ENCODE data around the gene RABAC1. TPM values are rescaled to one million over a fixed set of nuclear protein-coding genes. Genes with fewer than 3 reads are reported as not detected.

RABAC1 gene
- total RNA-seq, 6 experiments from 2014 or later: 53.6 to 124 (median 75.8) TPM

DNA sequence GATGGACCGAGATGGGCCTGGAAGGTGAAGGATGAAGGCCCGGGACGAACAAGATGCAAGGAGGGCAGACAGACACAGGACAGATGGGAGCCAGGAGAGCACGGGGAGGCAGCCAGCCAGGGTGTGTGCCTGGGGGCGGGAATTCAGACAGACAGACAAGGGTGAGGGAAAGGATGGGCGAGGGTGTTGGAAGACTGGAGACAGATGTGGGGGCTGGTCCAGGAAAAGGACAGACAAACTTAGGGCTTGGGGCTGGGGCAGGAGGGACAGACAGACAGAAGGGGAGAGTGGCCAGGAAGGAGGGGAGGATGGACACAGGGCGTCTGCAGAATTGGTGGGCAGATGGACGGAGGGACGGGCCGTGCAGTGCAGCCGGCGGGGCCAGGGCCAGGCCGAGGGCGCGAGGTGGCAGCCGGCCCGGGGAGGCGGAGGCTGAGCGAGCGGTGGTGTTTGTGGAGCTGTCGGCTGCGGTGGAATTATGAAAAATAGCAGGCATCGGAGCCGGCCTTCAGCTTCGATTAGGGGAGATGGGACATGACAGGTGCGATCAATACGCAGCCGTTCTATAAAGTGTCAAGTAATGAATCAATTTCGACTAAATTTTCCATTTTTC lies 26.3 kb downstream of the RABAC1 start:
- DNase-seq (no peak), ATAC-seq (no peak)
- peaks cover 0 to 7% (median 0%) of the 10 kb centered on the region in 4 donors for H3K4me1 ChIP-seq
- H3K27me3 ChIP-seq: peaks cover 4 to 26% of the 10 kb centered on the region in 2 donors
- TF ChIP-seq, protein P1, sequence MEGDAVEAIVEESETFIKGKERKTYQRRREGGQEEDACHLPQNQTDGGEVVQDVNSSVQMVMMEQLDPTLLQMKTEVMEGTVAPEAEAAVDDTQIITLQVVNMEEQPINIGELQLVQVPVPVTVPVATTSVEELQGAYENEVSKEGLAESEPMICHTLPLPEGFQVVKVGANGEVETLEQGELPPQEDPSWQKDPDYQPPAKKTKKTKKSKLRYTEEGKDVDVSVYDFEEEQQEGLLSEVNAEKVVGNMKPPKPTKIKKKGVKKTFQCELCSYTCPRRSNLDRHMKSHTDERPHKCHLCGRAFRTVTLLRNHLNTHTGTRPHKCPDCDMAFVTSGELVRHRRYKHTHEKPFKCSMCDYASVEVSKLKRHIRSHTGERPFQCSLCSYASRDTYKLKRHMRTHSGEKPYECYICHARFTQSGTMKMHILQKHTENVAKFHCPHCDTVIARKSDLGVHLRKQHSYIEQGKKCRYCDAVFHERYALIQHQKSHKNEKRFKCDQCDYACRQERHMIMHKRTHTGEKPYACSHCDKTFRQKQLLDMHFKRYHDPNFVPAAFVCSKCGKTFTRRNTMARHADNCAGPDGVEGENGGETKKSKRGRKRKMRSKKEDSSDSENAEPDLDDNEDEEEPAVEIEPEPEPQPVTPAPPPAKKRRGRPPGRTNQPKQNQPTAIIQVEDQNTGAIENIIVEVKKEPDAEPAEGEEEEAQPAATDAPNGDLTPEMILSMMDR (IDR thresholded peaks at IDR 0.05): no peak
- no peak for TF ChIP-seq POLR2A (IDR thresholded peaks at IDR 0.05)
- H3K9me3 ChIP-seq: no peaks in the 10 kb centered on the region
- WGBS (ENCODE audit: insufficient coverage, low coverage, low lambda C conversion rate, missing lambda C conversion rate): 17% methylated on average over 29 of the region's 29 CpGs
- H3K36me3 ChIP-seq: no peaks in the 10 kb centered on the region
- intact Hi-C loops (cut with DNase I): loop anchor here in 1 of 2 donors (10.0 kb wide), 1 partner anchor 58 kb away; the partner anchor contains the start of gene CD79A
- H3K27ac ChIP-seq: no peak overlapping the region
- H3K4me3 ChIP-seq: no peak overlapping the region

DNA sequence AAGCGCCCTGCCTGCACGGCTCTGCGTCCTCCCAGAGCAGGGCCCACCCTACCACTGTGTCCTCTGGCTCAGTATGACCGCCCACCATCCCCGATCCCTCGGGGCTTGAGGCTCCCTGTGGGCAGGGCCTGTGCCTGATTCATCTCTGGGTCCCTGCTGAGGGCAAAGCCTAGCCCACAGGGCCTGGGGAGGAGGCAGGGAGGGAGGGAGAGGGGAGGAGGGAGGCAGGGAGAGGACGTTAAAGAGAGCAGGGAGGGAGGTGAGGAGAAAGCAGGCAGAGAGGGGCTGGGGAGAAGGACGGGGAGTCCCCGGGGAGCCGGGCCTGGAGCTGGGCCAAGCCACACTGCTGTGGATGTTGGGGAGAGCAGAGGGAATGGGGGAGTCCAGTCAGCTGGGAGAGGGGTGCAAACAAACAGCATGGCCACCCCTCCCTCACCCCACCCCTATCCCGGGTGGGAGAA lies 26.8 kb downstream of the RABAC1 start:
- H3K4me1 ChIP-seq: peaks cover 0 to 7% (median 0%) of the 10 kb centered on the region in 4 donors
- H3K9me3 ChIP-seq: no peaks in the 10 kb centered on the region
- H3K4me3 ChIP-seq: no peak overlapping the region
- DNase-seq (no peak), ATAC-seq (no peak)
- H3K27me3 ChIP-seq: peaks cover 4 to 31% of the 10 kb centered on the region in 2 donors
- no peaks in the 10 kb centered on the region for H3K36me3 ChIP-seq
- intact Hi-C loops (cut with DNase I): loop anchor here in 1 of 2 donors (10.0 kb wide), 1 partner anchor 57 kb away; the partner anchor contains the start of gene CD79A
- TF ChIP-seq POLR2A (IDR thresholded peaks at IDR 0.05): no peak
- TF ChIP-seq, protein P1 (IDR thresholded peaks at IDR 0.05): no peak
- 20% methylated on average over 6 of the region's 11 CpGs for whole genome bisulfite sequencing (ENCODE audit: insufficient coverage, low coverage, low lambda C conversion rate, missing lambda C conversion rate)
- no peak overlapping the region for H3K27ac ChIP-seq

DNA sequence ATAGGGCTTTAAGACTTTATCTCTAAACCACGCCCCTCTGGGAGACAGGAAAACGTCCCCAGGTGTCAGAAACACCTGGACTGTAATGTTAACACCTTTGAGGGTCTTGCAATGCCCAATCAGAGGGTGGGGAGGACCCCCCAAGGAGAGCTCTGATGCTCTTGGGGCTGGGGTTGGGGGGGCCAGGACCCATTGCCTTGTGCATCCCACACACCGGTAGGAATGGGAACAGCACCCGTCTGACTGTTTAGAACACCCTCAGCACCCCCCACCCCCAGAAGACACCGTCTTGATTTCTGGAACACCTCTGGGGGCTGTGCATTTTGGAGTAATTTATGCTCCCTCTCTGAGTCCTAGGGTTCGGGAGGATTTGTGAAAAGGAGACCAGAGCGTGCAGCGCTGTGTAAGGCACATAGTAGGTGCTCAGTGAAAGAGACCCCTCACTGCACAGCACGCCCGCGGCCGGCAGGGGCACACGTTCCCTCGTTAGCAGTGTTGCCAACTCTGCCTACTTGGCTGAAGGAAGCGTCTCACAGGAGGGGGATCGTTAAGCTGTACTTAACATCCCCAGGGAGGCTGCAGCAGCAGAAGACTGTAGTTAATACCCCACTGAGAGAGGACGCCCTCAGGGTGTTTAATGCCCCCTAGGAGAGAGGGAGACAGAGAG lies 28.1 kb downstream of the RABAC1 start:
- H3K4me3 ChIP-seq: no peak overlapping the region
- H3K36me3 ChIP-seq: no peaks in the 10 kb centered on the region
- H3K27me3 ChIP-seq: peaks cover 4 to 41% of the 10 kb centered on the region in 2 donors
- DNase-seq: no peak
- TF ChIP-seq, protein P1 (IDR thresholded peaks at IDR 0.05): no peak
- TF ChIP-seq POLR2A (IDR thresholded peaks at IDR 0.05): no peak
- no peaks in the 10 kb centered on the region for H3K9me3 ChIP-seq
- intact Hi-C loops (cut with DNase I): loop anchor here in 1 of 2 donors (10.0 kb wide), 1 partner anchor 56 kb away; the partner anchor contains the start of gene CD79A
- no peak for ATAC-seq
- no peak overlapping the region for H3K27ac ChIP-seq
- peaks cover 0 to 7% (median 0%) of the 10 kb centered on the region in 4 donors for H3K4me1 ChIP-seq
- WGBS (ENCODE audit: insufficient coverage, low coverage, low lambda C conversion rate, missing lambda C conversion rate): 0% methylated on average over 5 of the region's 17 CpGs

DNA sequence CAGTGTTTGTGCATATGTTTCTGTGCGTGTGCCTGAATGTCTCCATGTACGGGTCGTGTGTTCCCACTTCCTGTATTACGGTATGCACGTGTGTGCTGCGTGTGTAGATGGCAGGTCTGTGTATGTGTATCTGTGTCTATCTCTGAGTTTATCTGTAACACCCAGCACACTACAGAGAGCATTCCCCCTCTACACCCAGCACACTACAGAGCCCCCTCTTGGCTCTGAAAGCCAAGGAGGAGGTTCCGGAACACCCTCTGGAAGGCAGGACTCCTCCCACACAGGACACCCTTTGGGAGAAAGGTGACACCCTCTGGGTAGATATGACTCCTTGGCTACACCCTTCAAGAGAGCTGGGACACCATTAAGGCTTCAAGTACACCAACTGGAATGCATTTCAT lies 28.8 kb downstream of the RABAC1 start:
- Histone ChIP-seq H3K36me3 (no peaks in the 10 kb centered on the region), H3K9me3 (no peaks in the 10 kb centered on the region), H3K27me3 (peaks cover 4 to 41% of the 10 kb centered on the region in 2 donors), H3K4me1 (peaks cover 0 to 7% (median 0%) of the 10 kb centered on the region in 4 donors), H3K4me3 (no peak overlapping the region), H3K27ac (no peak overlapping the region)
- no peak for ATAC-seq
- no peak for DNase-seq
- TF ChIP-seq, protein P1 (IDR thresholded peaks at IDR 0.05): no peak
- no peak for TF ChIP-seq POLR2A (IDR thresholded peaks at IDR 0.05)
- 8% methylated on average over 7 of the region's 7 CpGs for WGBS (ENCODE audit: insufficient coverage, low coverage, low lambda C conversion rate, missing lambda C conversion rate)
- intact Hi-C loops (cut with DNase I): loop anchor here in 1 of 2 donors (10.0 kb wide), 1 partner anchor 56 kb away; the partner anchor contains the start of gene CD79A
